Caco-2 (cell line): ENCODE measurements around the gene ULBP1. TPM values are rescaled to one million over a fixed set of nuclear protein-coding genes. Genes with fewer than 3 reads are reported as not detected.
A peak's percentile ranks its signal among the peaks of the same experiment; 100 is the strongest.
"Not testable (repeated sequence)": the region's sequence is repeated elsewhere in the genome, so short reads cannot be mapped to it uniquely, and the experiment has no call there.

Source experiments
- BruUV-seq: library from RNA; stranded (reverse); fragments of 400-500 nt; replicated peaks from 2 replicates; lab custom pipeline; 2021; lab: Mats Ljungman, UMichigan
- CTCF ChIA-PET: fragments of 300-600 bp; sonication (Branson Sonifier 250); formaldehyde crosslinking; loops from one replicate; lab custom pipeline; 2022; ENCODE audit warnings: antibody characterized with exemption; lab: Charles Lee
- POLR2A ChIA-PET: fragments of 300-600 bp; sonication (Branson Sonifier 250); formaldehyde crosslinking; loops from one replicate; lab custom pipeline; 2022; ENCODE audit warnings: antibody characterized with exemption; lab: Charles Lee
- DNase-seq, 2 experiments: peaks; one replicate each; pipeline versions ENCODE4 v3.0.0 to v3.0.0-alpha.2; 2020 to 2022
- H3K27me3 ChIP-seq: replicated peaks from 2 replicates; pipeline ENCODE4 v1.6.0; 2011; ENCODE audit warnings: low read length; ENCODE audit not compliant: control insufficient read depth, insufficient read depth
- H3K36me3 ChIP-seq: 2 replicates; pipeline ENCODE4 v1.5.1; 2011; ENCODE audit warnings: low read length; ENCODE audit not compliant: control insufficient read depth, insufficient read depth
- H3K4me1 ChIP-seq: fragments of 250-450 bp; sonication (Bioruptor Pico); 2 replicates; pipeline ENCODE4 v1.5.1; 2020; ENCODE audit warnings: mild to moderate bottlenecking
- H3K4me3 ChIP-seq: 2 replicates; pipeline ENCODE4 v1.5.1; 2011; ENCODE audit warnings: low read depth, mild to moderate bottlenecking, control low read depth, low read length
- H3K9me3 ChIP-seq: fragments of 250-450 bp; sonication (Bioruptor Pico); 2 replicates; pipeline ENCODE4 v1.5.1; 2020; ENCODE audit warnings: mild to moderate bottlenecking, moderate library complexity
- H3K27ac Mint-ChIP-seq: one replicate; pipeline ENCODE4 v1.8.0; 2022; ENCODE audit warnings: mixed read lengths; ENCODE audit not compliant: unreplicated experiment
- H3K27me3 Mint-ChIP-seq: one replicate; pipeline ENCODE4 v1.8.0; 2022; ENCODE audit warnings: mixed read lengths; ENCODE audit not compliant: insufficient read depth, unreplicated experiment
- H3K36me3 Mint-ChIP-seq: one replicate; pipeline ENCODE4 v1.8.0; 2022; ENCODE audit warnings: mild to moderate bottlenecking, mixed read lengths; ENCODE audit not compliant: insufficient read depth, unreplicated experiment
- H3K4me1 Mint-ChIP-seq: one replicate; pipeline ENCODE4 v1.8.0; 2022; ENCODE audit warnings: low read depth, mixed read lengths; ENCODE audit not compliant: unreplicated experiment
- H3K4me3 Mint-ChIP-seq: one replicate; pipeline ENCODE4 v1.8.0; 2022; ENCODE audit warnings: mild to moderate bottlenecking, moderate library complexity, mixed read lengths; ENCODE audit not compliant: unreplicated experiment
- H3K9me3 Mint-ChIP-seq: one replicate; pipeline ENCODE4 v1.8.0; 2022; ENCODE audit warnings: mixed read lengths; ENCODE audit not compliant: unreplicated experiment
- intact Hi-C: fragments of 100-400 bp; cut with micrococcal nuclease; formaldehyde crosslinking; loops from one replicate; pipeline ENCODE4 v1.10.0; 2022; ENCODE audit not compliant: unreplicated experiment
- total RNA-seq: library from RNA; stranded (reverse); gene quantifications from 2 replicates; pipeline ENCODE4 v1.2.3, GENCODE V29; 2022
- TF ChIP-seq, protein P1 (sequence below), 2 experiments: fragments of 200-600 bp in 1 of 2; IDR thresholded peaks; 1 replicate in 1 of 2; 2 replicates in 1 of 2; pipeline versions ENCODE4 v1.5.1 to v1.8.0; 2011 to 2022; ENCODE audit warnings: antibody characterized with exemption in 1 of 2, control low read depth in 1 of 2, inconsistent platforms in 1 of 2, low read depth in 1 of 2, low read length in 1 of 2, mild to moderate bottlenecking in 1 of 2, moderate library complexity in 1 of 2; ENCODE audit not compliant: insufficient read depth in 1 of 2, severe bottlenecking in 1 of 2, unreplicated experiment in 1 of 2

ULBP1 gene
- total RNA-seq, 1 experiment from 2014 or later, result 7.7 TPM

DNA sequence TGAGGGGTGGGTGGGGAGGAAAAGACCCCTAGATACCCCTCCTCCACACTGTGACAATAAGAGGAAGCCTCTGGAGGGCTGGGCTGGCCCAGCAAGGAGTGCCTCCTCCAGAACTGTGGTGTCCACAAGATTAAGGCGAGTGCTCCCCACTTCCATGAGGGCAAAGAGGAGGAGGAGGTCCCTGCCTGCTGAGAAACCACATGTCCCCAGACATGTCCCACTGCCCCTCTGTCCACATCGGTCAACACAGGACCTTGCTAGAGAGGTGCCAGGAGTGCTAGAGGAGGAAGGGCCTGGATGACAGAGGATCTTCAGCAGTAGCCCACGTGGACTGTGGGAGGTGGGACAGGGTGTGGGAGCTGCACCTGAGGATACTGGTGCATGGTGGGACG, 43.9 kb upstream of the ULBP1 start:
- peaks cover 1% of the 10 kb centered on the region for H3K27me3 ChIP-seq
- no peaks in the 10 kb centered on the region for H3K36me3 ChIP-seq
- POLR2A ChIA-PET, result no interaction called here
- no peaks in the 10 kb centered on the region for H3K4me1 ChIP-seq
- peak in 1 of 2 experiments; percentile 9 for DNase-seq
- Mint-ChIP-seq H3K27ac (no peak overlapping the region), H3K36me3 (no peaks in the 10 kb centered on the region), H3K27me3 (peaks cover 25% of the 10 kb centered on the region), H3K4me1 (peaks cover 7% of the 10 kb centered on the region), H3K4me3 (no peak overlapping the region), H3K9me3 (no peaks in the 10 kb centered on the region)
- CTCF ChIA-PET, result interaction anchor here (0.7 kb wide), 1 partner anchor 203 kb away, joined by 3 read pairs; no protein-coding TSS in a partner anchor
- intact Hi-C loops, result loop anchor here (5.0 kb wide), 1 partner anchor 38 kb away; no protein-coding TSS in a partner anchor
- no peaks in the 10 kb centered on the region for H3K9me3 ChIP-seq
- TF ChIP-seq, protein P1, sequence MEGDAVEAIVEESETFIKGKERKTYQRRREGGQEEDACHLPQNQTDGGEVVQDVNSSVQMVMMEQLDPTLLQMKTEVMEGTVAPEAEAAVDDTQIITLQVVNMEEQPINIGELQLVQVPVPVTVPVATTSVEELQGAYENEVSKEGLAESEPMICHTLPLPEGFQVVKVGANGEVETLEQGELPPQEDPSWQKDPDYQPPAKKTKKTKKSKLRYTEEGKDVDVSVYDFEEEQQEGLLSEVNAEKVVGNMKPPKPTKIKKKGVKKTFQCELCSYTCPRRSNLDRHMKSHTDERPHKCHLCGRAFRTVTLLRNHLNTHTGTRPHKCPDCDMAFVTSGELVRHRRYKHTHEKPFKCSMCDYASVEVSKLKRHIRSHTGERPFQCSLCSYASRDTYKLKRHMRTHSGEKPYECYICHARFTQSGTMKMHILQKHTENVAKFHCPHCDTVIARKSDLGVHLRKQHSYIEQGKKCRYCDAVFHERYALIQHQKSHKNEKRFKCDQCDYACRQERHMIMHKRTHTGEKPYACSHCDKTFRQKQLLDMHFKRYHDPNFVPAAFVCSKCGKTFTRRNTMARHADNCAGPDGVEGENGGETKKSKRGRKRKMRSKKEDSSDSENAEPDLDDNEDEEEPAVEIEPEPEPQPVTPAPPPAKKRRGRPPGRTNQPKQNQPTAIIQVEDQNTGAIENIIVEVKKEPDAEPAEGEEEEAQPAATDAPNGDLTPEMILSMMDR (IDR thresholded peaks at IDR 0.05; ENCODE audit: insufficient read depth in 1 of 2, low read depth in 1 of 2, low read length in 1 of 2, severe bottlenecking in 1 of 2, unreplicated experiment in 1 of 2), result no peak
- BruUV-seq, result no TSS peak
- H3K4me3 ChIP-seq, result no peak overlapping the region

DNA sequence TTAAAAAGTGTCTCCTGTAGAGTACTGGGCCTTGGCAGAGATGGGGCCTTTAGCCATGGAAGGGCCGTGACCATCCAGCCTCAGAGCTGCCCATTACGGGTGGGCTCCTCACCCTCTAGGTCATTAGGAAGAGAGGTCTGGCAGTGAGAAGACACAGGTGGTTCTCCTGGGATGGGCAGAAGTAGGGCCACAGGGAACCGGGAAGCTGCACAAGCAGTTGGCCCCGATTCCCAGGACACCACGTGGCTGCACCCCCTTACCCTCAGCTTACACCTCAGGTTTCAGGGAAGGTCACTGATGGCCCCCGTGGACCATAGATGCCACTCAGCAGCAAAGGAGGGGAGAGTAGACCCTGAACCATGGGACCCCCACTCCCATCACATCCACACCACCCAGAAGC, 42.4 kb upstream of the ULBP1 start:
- H3K27me3 ChIP-seq, result peaks cover 1% of the 10 kb centered on the region
- TF ChIP-seq, protein P1 (IDR thresholded peaks at IDR 0.05; ENCODE audit: insufficient read depth in 1 of 2, low read depth in 1 of 2, low read length in 1 of 2, severe bottlenecking in 1 of 2, unreplicated experiment in 1 of 2), result no peak
- H3K36me3 ChIP-seq, result no peaks in the 10 kb centered on the region
- ChIA-PET POLR2A (no interaction called here), CTCF (no interaction called here)
- peaks cover 7% of the 10 kb centered on the region for H3K4me1 Mint-ChIP-seq
- H3K27ac Mint-ChIP-seq, result no peak overlapping the region
- H3K4me1 ChIP-seq, result no peaks in the 10 kb centered on the region
- H3K36me3 Mint-ChIP-seq, result no peaks in the 10 kb centered on the region
- peaks cover 31% of the 10 kb centered on the region for H3K27me3 Mint-ChIP-seq
- no TSS peak for BruUV-seq
- no peak overlapping the region for H3K4me3 ChIP-seq
- H3K9me3 ChIP-seq, result no peaks in the 10 kb centered on the region
- peak in 1 of 2 experiments; percentile 14 for DNase-seq
- no peak overlapping the region for H3K4me3 Mint-ChIP-seq
- intact Hi-C loops, result loop anchor here (5.0 kb wide), 1 partner anchor 39 kb away; no protein-coding TSS in a partner anchor
- H3K9me3 Mint-ChIP-seq, result no peaks in the 10 kb centered on the region

DNA sequence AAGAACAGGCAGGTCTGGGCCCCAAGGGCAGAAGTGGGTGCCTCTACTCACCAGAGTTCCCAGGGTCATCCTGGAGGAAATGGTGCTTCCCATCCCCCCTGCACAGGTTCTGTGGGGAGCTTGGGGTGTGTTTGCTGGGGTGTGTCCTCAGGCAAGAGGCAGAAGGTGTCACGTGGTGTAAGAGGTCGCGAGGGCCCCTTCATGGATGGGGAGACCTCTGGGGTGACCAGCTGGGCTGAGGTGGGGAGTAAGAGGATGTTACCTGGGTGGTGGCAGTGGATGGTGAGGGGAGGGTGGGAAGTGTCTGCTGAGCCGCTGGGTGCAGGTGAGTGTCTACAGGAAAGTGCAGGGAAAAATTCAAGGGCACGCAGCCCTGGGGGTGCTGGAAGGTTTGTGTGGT, 41.7 kb upstream of the ULBP1 start:
- DNase-seq, result peak in 1 of 2 experiments; percentile 33
- intact Hi-C loops, result loop anchor here (5.0 kb wide), 1 partner anchor 40 kb away; no protein-coding TSS in a partner anchor
- Mint-ChIP-seq H3K27me3 (peaks cover 31% of the 10 kb centered on the region), H3K4me3 (peak overlapping the region; percentile 81)
- H3K9me3 ChIP-seq, H3K27me3 ChIP-seq, H3K36me3 ChIP-seq, H3K9me3 Mint-ChIP-seq, POLR2A ChIA-PET, H3K27ac Mint-ChIP-seq, CTCF ChIA-PET, H3K4me1 Mint-ChIP-seq, BruUV-seq, H3K4me1 ChIP-seq, H3K36me3 Mint-ChIP-seq: not testable (repeated sequence)
- peak overlapping the region; percentile 32 for H3K4me3 ChIP-seq
